NCI-H2029 (cell line): ENCODE results near the gene FAM107B.
A peak's percentile ranks its signal among the peaks of the same experiment; 100 is the strongest.

Experiments
- DNase-seq: peaks from one replicate; lab custom pipeline; 2025; lab: John Stamatoyannopoulos, UW

Gene FAM107B

DNA sequence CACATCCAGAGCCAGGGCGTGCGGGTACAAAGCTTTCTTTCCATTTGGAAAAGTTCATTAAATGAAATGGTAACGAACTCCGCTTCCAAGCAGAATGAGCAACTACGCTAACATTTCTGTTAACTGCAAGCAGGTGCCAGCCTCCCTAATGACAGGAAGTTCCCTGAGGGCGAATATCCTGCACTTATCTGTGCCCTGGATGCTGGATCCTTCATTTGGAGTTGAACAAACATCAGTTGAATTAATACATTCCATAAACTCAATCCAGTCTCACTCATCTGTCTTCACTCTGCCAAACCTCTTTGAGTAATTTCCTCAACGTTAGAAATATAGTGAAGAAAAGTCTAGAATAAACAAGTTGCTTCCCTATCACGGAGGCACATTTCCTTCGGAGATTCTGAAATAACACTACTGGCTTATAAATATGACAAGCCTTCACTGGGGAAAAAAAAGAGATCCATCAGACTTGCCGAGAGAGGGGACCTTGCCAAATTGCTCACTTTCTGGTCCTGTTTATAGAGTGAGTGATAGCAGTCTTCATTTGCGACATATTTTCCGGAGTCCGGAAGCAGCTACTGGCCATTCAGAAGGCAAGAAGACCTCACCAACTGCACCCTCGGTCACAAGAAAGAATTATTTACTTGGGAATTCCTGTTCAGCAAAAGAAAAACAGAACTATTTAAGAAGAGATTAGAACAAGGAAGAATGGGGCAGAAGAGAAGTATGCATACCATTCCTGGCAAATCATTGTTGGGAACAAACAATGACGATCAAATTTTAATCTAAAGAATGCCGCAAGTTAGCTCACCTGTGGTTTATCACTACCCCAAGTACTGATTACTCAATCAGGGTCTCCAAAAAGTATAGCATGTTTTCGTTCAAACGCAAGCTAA lies 196.4 kb downstream of the FAM107B start:
- DNase-seq = no peak

DNA sequence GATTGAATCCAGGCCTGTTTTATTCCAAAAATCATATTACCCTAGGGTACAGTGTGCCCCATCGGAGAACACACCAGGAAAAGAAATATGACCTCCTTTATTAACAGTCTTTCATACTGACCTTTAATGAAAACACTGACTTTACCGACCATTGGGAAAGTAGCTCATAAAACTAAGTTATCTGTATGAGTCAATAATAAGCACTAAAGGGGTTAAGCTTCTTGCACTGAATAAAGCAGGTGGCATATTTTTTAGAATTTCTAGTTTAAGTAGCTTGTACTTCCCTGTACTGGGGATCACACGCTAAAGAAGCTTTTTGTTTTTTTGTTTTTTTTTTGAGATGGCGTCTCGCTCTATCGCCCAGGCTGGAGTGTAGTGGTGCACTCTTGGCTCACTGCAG lies 199.8 kb downstream of the FAM107B start:
- no peak for DNase-seq

DNA sequence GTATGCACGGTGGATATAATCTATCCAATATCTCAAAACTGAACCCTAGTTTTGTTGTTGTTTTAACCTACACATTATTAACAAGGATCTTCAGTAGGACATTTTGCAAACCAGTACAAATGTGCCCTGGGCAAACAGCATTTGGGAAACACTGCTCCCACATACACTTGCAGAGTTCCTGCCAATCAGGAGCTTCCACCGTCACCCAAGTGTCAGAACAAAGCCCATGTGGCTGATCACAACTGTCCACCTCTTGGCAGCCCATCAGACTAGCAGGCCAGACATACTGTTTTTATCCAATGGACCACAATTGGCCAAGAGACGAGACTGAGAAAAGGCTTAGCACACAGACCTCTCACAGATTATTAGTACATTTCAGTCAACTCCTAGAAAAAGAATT lies 200.4 kb downstream of the FAM107B start:
- no peak for DNase-seq

DNA sequence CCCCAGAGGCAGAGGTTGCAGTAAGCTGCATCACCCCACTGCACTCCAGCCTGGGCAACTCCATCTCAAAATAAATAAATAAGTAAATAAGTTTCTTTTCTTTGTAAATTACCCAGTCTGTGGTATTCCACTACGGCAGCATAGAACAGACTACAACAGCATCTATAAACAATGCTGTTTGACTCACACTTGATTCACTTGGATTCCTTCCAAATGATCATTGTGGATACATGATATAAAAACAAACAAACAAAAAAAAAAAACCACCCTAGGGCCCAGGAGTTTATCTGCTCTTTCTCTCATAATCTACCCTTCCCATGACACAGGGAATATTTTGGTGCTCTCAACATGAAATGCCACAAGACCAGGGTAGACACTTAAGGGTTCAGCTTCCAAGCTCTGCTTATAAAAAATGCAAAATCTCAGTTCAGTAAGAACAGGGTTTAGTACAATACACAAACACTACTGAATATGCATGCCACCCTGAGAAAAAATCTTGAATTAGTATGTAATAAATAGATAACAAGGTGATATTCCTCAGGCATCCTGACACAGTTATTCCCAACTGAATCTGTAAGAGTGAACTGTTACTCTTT lies 200.9 kb downstream of the FAM107B start:
- DNase-seq = no peak

- DNase-seq = no peak
Measured at GRCh38 chr10:14572811-14573210, 201.9 kb downstream of the FAM107B start.

DNA sequence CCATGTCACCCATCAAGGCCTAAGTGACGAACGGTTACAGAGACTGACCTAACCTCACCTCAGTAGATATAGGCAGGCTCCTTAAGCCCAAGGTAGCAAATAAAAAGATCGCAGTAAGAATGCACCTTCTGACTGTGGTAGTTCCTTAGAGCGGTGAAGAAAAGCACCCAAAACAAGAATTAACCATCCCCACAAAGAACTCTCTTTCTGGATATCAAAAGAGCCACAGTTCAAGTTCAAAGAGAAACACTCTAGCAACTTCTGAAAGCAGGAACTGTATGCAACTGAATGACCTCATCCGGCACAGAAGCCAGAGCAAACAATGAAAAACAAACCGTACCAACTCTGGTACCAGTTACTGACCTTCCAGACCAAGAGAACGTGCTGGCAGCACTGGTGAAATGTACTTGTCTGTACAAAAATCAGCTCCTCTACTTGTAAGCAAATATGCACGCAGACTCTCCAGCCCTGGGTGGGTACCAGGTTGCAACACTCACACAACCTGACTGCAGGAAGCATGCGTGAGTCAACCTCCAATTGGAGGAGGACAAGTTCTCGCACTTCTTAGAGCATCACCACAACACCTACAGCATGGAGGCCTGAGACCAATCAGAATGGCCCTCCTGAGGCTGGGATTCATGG lies 202.7 kb downstream of the FAM107B start:
- DNase-seq = peak; percentile 45

DNA sequence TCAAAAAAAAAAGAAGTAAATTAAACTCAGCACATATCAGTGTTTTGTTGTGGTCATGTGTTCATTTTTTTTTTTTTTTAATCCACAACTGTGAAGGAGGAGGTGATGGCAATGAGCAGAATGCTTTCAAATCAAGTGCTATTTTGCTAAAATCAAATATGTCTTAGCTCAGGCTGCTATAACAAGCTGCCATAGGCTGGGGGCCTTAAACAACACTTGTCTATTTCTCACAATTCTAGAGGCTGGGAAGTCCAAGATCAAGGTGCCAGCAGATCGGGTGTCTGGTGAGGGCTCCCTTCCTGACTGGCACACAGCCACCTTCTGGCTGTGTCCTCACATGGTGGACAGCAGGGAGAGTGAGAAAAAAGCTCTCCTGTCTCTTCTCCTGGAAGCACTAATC lies 203.9 kb downstream of the FAM107B start:
- no peak for DNase-seq

DNA sequence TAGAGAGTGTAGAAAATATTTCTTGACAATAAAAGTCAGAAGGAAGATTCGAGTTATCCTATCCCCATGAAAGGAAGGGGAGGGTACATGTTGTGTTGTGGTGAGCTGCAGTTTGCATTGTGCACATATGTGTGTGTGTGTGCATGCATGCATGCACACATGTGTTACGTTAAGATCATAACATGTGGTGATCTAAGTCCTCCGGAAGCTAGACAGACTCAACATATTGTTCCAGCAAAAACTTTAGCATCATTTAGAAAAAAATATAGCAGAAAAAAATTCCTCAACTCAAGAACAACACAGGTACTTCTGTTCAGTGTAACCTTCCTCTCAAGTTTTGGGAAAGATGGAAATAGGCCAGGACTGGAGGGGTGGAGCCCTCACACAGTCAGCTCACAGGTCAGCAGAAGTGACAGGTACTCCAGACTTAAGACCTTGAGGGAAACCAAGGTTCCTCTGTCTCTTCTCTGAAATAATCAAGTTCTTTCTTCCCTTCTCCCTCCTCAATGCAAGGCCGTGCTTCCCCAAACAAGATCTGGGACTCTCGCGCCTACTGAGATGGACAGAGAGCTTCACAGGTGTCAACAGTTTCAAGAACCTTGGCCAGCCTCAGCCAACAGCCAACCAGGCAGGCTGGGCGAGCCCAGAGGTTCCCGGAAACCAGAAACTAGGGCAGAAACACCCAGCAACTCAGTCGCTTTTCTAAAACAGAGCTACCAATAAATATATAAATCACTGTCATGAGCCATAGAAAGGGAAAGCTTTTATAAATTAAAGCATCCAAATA lies 205.2 kb downstream of the FAM107B start:
- DNase-seq = no peak

DNA sequence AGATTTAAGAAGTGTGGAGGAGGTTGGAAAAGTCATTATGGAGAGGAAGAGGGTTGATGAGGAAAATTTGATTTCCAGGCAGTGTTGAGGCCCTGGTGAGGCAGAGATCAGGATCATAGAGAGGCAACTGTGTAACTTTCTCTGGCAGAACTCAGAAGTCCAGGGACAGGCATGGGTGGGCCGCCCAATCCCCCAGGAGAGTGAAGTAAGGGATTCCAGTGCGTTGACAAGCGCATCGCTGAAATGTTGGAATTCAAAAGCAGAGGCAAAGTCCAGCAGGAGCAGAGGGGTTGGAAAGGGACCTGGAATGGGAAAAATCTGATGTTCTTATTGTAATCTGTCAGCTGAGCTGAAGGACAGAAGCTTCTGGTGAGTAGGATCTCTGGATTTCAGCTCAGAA lies 207.3 kb downstream of the FAM107B start:
- DNase-seq = no peak

GRCh38 chr10:14566498-14566897 lies 208.2 kb downstream of the FAM107B start:
- DNase-seq = no peak

- DNase-seq = no peak
Measured at GRCh38 chr10:14565199-14565598, 209.5 kb downstream of the FAM107B start.

GRCh38 chr10:14564268-14564744 lies 210.4 kb downstream of the FAM107B start:
- DNase-seq = no peak

DNA sequence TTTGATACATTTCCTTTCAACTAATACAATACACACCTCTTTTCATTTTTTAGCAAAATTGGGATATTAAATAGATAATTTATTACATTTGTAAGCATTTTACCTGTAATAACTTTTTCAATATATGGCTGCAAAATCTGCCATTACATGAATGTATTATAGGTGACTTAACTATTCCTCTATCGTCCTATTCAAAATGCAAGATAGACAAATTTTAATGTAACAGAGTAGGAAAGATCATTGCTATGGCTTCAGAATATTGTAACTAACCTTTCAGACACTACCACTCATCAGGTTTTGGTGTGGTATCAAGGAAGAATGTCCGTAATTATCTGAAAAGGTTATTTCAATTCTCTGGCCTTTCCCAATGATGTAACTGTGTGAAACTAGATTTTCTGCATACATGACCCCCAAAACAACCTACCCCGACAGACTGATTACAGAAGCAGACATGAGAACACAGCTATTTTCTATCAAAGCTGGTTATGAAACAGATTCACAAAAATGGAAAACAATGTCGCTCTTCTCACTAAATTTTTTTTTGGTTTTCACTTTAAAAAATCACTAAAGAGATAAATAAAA lies 211.2 kb downstream of the FAM107B start:
- DNase-seq = no peak

GRCh38 chr10:14563076-14563336 lies 211.7 kb downstream of the FAM107B start:
- DNase-seq = no peak

- no peak for DNase-seq
Measured at GRCh38 chr10:14562218-14563075, 212.2 kb downstream of the FAM107B start.

- DNase-seq = no peak
Measured at GRCh38 chr10:14560791-14561765, 213.6 kb downstream of the FAM107B start.

- no peak for DNase-seq
Measured at GRCh38 chr10:14560274-14560673, 214.4 kb downstream of the FAM107B start.

DNA sequence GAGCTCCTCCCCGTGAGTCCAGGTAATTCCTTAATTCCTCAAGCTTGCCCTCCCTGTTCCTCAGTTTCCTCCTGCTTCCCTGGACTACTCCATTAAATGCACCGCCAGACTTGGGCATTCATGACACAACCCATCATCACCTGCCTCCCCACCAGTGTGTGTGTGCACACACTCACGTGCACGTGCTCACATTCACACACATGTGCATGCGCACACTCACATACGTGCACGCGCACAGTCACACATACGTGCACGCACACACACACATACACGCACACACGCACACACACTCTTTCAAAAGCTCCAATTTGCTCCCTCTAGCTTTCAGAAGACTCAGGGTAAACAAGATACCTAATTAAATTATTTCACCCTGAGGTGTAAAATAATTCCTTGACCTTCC lies 216.7 kb downstream of the FAM107B start:
- no peak for DNase-seq

GRCh38 chr10:14557567-14557966 lies 217.1 kb downstream of the FAM107B start:
- DNase-seq = no peak
